ENCODE measurements around the gene MAN2B1.
"Not testable (repeated sequence)": the region's sequence is repeated elsewhere in the genome, so short reads cannot be mapped to it uniquely, and the experiment has no call there.

The MAN2B1 gene

GRCh38 chr19:12689012-12689411 is 22.5 kb upstream of the MAN2B1 start:
- DNase-seq (no peak), ATAC-seq (no peak)

DNA sequence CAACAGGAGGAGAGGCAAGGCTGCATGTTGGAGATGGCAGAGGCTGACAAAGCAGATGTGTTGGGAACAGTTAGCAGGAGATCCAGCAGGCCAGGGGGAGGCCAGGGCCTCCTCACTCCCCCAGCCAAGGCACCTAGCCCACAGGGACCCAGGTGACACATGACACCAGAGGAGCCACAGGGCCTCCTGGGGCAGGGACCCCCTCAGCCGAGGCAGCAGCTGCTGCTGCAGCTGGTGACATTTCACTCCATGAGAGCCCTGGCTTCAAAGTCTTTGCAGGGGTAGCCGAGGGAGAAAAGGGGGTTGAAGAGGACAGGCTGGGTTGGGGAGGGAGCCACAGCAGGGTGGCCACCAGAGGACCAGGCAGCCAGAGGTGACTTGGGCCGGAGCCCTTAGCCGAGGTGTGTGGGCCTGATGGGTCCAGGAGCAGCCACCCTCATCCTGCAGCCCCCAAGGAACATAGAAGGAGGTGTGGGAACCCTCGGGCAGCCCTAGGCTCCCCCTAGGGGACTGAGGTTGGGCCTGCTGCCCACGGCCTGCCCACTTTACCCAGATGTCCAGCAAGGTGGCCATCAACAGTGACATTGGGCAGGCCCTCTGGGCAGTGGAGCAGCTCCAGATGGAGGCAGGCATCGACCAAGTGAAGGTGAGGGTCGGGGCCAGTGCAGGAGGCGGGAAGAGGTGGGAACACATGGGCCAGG is 21.1 kb upstream of the MAN2B1 start, which contains the start of gene GNG14:
GNG14 (plus strand) TSS at position 503 of the 701 bp plus-strand sequence; CDS start at position 554, 51 bp downstream.
- ATAC-seq (no peak), DNase-seq (no peak)

- no peak for DNase-seq
- ATAC-seq = no peak
Observed at GRCh38 chr19:12685831-12686230, 19.3 kb upstream of the MAN2B1 start.

GRCh38 chr19:12681074-12681987 is 14.8 kb upstream of the MAN2B1 start, which contains the start of gene DHPS:
TSS of gene DHPS (minus strand) at chr19:12681880. CDS start at chr19:12681766, 114 bp downstream.
- ATAC-seq = peak; percentile 93
- DNase-seq = peak; percentile 89

- no peak for DNase-seq
- no peak for ATAC-seq
Observed at GRCh38 chr19:12680034-12680433, 13.5 kb upstream of the MAN2B1 start.

DNA sequence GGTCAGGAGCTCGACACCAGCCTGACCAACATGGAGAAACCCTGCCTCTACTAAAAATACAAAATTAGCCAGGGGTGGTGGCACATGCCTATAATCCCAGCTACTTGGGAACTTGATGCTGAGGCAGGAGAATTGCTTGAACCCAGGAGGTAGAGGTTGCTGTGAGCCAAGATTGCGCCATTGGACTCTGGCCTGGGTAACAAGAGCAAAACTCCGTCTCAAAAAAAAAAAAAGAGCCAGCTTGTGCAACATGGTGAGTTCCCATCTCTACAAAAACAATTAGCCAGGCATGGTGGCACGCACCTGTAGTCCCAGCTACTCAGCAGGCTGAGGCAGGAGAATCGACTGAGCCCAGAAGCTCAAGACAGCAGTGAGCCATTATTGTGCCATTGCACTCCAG is 11.5 kb upstream of the MAN2B1 start:
- DNase-seq, ATAC-seq: not testable (repeated sequence)

- ATAC-seq (no peak), DNase-seq (no peak)
Observed at GRCh38 chr19:12676928-12677327, 10.4 kb upstream of the MAN2B1 start.

DNA sequence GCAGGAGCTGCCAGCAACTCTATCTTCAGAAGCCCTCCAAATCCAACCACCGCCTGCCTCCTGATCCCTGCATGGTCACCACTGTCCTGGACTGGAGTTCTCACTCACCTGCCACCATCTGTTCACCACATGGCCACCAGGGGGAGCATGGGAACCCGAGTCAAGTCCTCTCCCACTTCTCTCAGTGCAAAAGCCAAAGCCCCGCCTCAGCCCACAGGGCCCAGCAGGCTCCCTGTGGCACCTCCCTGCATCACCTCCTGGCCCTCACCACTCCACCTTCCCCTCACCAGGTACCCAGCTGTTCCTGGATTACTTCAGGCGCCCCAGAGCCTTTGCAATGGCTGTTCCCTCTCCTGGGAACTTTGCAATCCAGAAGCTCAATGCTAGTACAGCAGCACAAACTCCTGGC is 9.8 kb upstream of the MAN2B1 start:
- DNase-seq (peak; percentile 95), ATAC-seq (peak; percentile 51)

GRCh38 chr19:12675940-12676339 is 9.4 kb upstream of the MAN2B1 start:
- ATAC-seq = no peak
- DNase-seq = no peak

DNA sequence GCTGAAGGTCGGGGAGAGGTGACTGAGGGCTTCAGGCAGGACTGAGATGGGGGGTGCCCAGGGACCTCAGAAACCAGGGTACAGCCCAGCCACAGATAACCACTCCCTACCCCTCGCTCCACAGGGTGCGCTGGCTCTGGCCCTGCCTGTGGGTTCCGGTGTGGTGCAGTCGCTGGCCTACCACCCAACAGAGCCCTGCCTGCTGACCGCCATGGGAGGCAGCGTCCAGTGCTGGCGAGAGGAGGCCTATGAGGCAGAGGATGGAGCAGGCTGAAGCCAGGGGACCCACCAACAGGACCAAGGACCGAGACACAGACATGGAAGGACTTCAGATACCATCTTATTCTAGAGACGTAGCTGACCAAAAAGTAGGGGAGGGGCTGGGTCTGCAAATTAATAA is 8.9 kb upstream of the MAN2B1 start:
- no peak for DNase-seq

DNA sequence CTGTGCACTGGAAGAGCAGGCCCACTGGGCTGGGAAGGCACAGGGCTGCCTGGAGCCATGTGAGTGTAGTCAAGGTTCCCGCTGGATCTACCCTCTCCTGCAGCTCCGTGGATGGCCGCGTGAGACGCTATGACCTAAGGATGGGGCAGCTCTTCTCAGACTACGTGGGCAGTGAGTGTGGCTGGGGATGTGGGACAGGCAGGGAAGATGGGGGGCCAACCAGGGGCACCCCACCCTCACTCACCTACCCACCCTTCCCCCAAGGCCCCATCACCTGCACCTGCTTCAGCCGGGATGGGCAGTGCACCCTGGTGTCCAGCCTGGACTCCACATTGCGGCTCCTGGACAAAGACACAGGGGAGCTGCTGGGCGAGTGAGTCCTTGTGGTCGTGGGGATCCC is 6.2 kb upstream of the MAN2B1 start:
- DNase-seq = no peak
- no peak for ATAC-seq

More for the DNA sequence above, 8.9 kb upstream of the MAN2B1 start:
- ATAC-seq = no peak

GRCh38 chr19:12670159-12670928 is 3.8 kb upstream of the MAN2B1 start:
- no peak for ATAC-seq
- no peak for DNase-seq

- ATAC-seq = peak; percentile 20
- peak; percentile 79 for DNase-seq
Observed at GRCh38 chr19:12669270-12670158, 3.0 kb upstream of the MAN2B1 start.

DNA sequence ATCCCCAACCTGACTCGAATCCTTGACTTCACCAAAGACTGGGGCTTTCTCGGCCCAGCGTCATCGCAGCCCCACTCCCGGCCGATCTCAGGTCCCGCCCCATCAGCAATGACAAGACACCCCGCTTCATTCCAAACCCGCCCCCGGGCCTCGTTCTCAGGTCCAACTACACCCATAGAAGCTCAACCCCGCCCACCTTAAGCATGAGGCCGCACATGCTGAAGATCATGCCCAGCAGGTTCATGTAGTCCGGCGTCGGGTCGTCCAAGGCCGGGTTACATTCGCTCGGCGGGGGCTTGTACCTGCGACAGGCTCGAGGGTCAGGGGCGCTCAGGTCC is 2.4 kb upstream of the MAN2B1 start:
- DNase-seq = peak; percentile 71
- no peak for ATAC-seq

- ATAC-seq (no peak), DNase-seq (no peak)
Observed at GRCh38 chr19:12668346-12668745, 1.8 kb upstream of the MAN2B1 start.

DNA sequence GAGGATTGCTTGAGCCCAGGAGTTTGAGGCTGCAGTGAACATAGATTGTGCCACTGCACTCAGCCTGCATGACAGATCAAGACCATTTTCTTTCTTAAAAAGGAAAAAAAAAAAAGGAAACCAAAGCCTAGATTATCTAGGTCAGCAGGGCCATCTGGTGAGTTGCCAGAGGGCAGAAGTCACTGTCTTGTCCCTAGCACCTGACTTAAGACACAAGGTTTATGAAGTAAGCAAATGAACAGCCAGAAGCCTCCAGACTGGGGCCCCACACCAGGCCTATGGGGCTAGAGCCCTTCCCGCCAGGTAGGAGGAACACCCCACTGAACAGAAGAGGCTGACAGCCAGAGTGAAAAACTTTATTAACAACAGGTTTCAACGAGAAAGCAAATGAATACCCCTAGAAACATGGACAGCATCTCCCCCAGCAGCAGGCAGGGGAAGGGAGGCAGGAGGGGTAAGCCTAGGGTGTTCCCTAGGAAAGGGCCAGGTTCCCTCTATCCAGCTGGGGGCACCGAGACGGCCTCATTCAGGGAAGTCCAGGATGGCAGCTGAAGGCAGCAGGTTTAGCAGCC is 1.3 kb upstream of the MAN2B1 start:
- DNase-seq (no peak), ATAC-seq (no peak)

DNA sequence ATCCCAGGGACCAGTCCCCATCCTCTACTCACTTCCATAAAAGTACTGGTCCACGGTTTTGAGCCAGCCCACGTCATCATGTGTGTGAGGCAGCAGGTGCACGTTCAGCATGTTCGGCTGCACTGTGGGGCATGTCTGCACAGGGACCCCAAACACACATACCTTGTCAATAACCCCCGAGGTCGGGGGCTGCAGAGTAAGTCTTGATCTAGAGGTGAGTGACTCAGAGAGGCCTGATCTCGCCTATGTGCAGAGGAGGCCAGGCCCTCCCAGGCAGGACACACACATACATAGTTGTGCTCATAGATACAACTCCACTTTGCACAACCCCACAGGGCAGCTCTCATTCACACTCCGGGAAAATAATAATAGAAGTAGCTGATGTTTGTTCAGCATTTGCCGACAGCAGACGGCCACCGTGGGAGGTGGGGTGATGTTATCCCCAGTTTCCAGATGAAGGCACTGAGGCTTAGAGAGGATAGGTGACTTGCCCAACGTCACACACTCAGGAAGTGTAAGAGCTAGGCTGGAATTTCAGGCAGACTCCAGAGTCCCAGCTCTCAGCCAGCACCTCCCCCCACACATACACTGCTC is 774 bp downstream of the MAN2B1 start:
- DNase-seq (peak; percentile 48), ATAC-seq (peak; percentile 10)

GRCh38 chr19:12665281-12665573 is 1.3 kb downstream of the MAN2B1 start:
- DNase-seq (peak; percentile 72), ATAC-seq (peak; percentile 40)

DNA sequence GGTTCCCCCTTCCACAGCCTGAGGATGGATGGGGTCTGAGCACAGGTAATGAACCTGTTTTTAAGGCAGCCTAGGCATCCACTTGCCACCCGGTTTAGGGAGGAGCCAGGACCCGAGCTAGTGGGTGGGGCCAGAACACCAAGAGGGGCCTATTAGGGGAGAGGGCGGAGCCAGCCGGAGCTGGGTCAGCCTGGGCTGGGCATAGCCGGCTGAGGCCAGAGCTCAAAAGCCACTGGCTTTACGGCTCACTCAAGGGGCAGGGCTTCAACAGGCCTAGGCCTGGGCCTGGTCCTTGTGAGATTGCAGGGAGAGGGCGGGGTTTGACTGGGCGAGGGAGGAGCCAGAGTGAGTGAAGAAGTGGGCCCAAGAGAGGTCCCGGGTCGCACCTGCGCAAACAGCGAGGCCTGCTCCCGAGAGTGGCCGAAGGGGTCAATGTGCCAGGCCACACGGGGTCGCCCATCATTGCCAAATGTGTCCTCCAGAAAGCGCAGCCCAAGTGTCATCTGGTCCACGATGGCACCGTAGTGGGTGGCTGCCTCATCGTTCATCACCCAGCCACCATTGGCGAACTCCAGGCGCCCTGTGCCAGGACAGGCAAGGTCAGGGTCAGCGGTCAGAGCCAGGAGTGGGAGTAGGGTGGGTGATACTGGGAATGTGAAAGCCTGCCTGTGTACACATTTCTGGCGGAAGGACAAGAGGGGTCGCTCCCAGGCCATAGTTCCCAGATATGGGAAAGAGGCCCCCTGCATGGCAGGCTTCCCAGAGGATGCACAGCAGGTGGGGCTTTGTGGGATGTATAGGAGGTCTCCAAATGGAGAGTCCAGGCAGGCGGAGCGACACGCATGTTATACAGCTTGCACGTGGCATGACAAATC is 1.9 kb downstream of the MAN2B1 start:
- no peak for ATAC-seq
- peak; percentile 47 for DNase-seq

GRCh38 chr19:12660980-12661379 is 5.6 kb downstream of the MAN2B1 start:
- no peak for ATAC-seq
- DNase-seq = no peak

Measured in stimulated activated naive CD8-positive, alpha-beta T cell treated with anti-CD3 and anti-CD28 coated beads, Interleukin-15, Interleukin-2, amounts not matched to agents 100 U/mL and 50 U/mL, for 24 hours (primary cell).